OCI-LY3 (cell line): ENCODE results near the gene USHBP1.

ENCODE experiments used
- EZH2phosphoT487 ChIP-seq: fragments of 200-600 bp; shearing (Covaris generic); IDR thresholded peaks from 2 replicates; pipeline ENCODE4 v1.6.1; 2018; ENCODE audit warnings: antibody characterized with exemption, mixed run types, low read depth
- TF ChIP-seq, protein P1 (sequence below): fragments of 200-600, 300-600 bp; sonication (generic); IDR thresholded peaks from 2 replicates; pipeline ENCODE4 v1.5.1; 2014; ENCODE audit warnings: antibody characterized with exemption, low read length, low read depth

DNA sequence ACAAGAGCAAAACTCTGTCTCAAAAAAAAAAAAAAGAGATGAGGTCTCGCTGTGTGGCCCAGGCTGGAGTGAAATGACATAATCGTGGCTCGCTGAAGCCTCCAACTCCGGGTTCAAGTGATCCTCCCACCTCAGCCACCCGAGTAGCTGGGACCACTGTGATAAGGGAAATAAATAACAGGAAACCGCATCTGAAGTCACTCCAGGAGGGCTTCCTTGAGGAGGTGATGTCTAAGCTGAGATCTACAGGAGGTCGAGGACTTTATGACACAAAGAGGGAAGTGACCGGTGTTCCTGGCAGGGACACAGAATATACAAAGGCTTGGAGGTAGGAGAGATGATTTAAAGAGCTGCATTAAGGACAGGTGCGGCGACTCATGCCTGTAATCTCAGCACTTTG lies 9.9 kb downstream of the USHBP1 start:
- TF ChIP-seq, protein P1, sequence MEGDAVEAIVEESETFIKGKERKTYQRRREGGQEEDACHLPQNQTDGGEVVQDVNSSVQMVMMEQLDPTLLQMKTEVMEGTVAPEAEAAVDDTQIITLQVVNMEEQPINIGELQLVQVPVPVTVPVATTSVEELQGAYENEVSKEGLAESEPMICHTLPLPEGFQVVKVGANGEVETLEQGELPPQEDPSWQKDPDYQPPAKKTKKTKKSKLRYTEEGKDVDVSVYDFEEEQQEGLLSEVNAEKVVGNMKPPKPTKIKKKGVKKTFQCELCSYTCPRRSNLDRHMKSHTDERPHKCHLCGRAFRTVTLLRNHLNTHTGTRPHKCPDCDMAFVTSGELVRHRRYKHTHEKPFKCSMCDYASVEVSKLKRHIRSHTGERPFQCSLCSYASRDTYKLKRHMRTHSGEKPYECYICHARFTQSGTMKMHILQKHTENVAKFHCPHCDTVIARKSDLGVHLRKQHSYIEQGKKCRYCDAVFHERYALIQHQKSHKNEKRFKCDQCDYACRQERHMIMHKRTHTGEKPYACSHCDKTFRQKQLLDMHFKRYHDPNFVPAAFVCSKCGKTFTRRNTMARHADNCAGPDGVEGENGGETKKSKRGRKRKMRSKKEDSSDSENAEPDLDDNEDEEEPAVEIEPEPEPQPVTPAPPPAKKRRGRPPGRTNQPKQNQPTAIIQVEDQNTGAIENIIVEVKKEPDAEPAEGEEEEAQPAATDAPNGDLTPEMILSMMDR: no peak
- no peak for TF ChIP-seq EZH2phosphoT487
